HepG2 (cell line): ENCODE results near the gene UPK1A. TPM values are rescaled to one million over a fixed set of nuclear protein-coding genes. Genes with fewer than 3 reads are reported as not detected.

Source experiments
- ADNP ChIP-seq: sonication (generic); formaldehyde crosslinking; IDR thresholded peaks from 2 replicates; pipeline ENCODE4 v1.4.0; 2020; ENCODE audit warnings: missing genetic modification reagents
- FOXA3 ChIP-seq: IDR thresholded peaks from 2 replicates; pipeline ENCODE4 v1.6.1; 2016; ENCODE audit warnings: missing genetic modification reagents, missing compliant biosample characterization
- KDM3A ChIP-seq: IDR thresholded peaks from 2 replicates; pipeline ENCODE4 v1.6.1; 2018; ENCODE audit warnings: low read depth, missing compliant biosample characterization
- KDM5A ChIP-seq: fragments of 200-600 bp; sonication (generic); IDR thresholded peaks from 2 replicates; pipeline ENCODE4 v1.7.0; 2018; ENCODE audit warnings: antibody characterized with exemption, mild to moderate bottlenecking, low read length, borderline replicate concordance
- KLF11 ChIP-seq: IDR thresholded peaks from 2 replicates; pipeline ENCODE4 v1.6.1; 2016; ENCODE audit warnings: missing compliant biosample characterization
- TBX3 ChIP-seq: fragments of 450-650 bp; IDR thresholded peaks from 2 replicates; pipeline ENCODE4 v1.6.1; 2017; ENCODE audit warnings: antibody characterized with exemption, mild to moderate bottlenecking, inconsistent platforms, borderline replicate concordance
- ZBTB8A ChIP-seq: sonication (generic); formaldehyde crosslinking; IDR thresholded peaks from 2 replicates; pipeline ENCODE4 v1.4.0; 2020; ENCODE audit warnings: mild to moderate bottlenecking, low read depth, missing genetic modification reagents, borderline replicate concordance
- ZNF816 ChIP-seq: sonication (generic); formaldehyde crosslinking; IDR thresholded peaks from 2 replicates; pipeline ENCODE4 v1.8.0; 2022; ENCODE audit warnings: missing genetic modification reagents, mild to moderate bottlenecking, borderline replicate concordance
- polyA plus RNA-seq, 8 experiments: library from polyadenylated mRNA; depleted of rRNA in 3 of 8; stranded (reverse) in 7 of 8; unstranded in 1 of 8; fragments of >200 nt; fragmentation: Illumina TruSeq in 4 of 8; extraction: Trizol in 4 of 8; gene quantifications; 2 replicates each; pipeline versions ENCODE4 v1.2.1 to v1.2.3, GENCODE V29; 2011 to 2016; ENCODE audit warnings: low read depth in 4 of 8, missing spikeins in 1 of 8, mixed read lengths in 1 of 8; ENCODE audit not compliant: insufficient read depth in 1 of 8
- total RNA-seq, 5 experiments: library from RNA; depleted of rRNA; stranded (reverse); fragments of >200 nt; fragmentation: Illumina TruSeq; extraction: Trizol; gene quantifications; 2 replicates each; pipeline ENCODE4 v1.2.3, GENCODE V29; 2016; ENCODE audit warnings: low read depth in 1 of 5
- TF ChIP-seq, protein P1 (sequence below): sonication (generic); formaldehyde crosslinking; IDR thresholded peaks from 2 replicates; pipeline ENCODE4 v1.4.0; 2020; ENCODE audit warnings: missing genetic modification reagents, borderline replicate concordance
- TF ChIP-seq, protein P2 (sequence below): sonication (generic); formaldehyde crosslinking; IDR thresholded peaks from 2 replicates; pipeline ENCODE4 v1.9.0; 2022; ENCODE audit warnings: low read depth, missing genetic modification reagents
- TF ChIP-seq, protein P3 (sequence below): sonication (generic); formaldehyde crosslinking; IDR thresholded peaks from 2 replicates; pipeline ENCODE4 v1.8.1; 2022; ENCODE audit warnings: low read depth, mild to moderate bottlenecking, missing genetic modification reagents
- TF ChIP-seq, protein P4 (sequence below): sonication (generic); formaldehyde crosslinking; IDR thresholded peaks from 2 replicates; pipeline ENCODE4 v1.4.0; 2020; ENCODE audit warnings: missing genetic modification reagents
- TF ChIP-seq, protein P5 (sequence below): sonication (generic); formaldehyde crosslinking; IDR thresholded peaks from 2 replicates; pipeline ENCODE4 v1.5.0; 2020; ENCODE audit warnings: mild to moderate bottlenecking, missing genetic modification reagents

The UPK1A gene
- total and polyA plus RNA-seq, 2 of the 13 experiments (the other 11 are each of a cell fraction or from before 2014, with no cell fraction given): 2.9 TPM; not detected in 1

DNA sequence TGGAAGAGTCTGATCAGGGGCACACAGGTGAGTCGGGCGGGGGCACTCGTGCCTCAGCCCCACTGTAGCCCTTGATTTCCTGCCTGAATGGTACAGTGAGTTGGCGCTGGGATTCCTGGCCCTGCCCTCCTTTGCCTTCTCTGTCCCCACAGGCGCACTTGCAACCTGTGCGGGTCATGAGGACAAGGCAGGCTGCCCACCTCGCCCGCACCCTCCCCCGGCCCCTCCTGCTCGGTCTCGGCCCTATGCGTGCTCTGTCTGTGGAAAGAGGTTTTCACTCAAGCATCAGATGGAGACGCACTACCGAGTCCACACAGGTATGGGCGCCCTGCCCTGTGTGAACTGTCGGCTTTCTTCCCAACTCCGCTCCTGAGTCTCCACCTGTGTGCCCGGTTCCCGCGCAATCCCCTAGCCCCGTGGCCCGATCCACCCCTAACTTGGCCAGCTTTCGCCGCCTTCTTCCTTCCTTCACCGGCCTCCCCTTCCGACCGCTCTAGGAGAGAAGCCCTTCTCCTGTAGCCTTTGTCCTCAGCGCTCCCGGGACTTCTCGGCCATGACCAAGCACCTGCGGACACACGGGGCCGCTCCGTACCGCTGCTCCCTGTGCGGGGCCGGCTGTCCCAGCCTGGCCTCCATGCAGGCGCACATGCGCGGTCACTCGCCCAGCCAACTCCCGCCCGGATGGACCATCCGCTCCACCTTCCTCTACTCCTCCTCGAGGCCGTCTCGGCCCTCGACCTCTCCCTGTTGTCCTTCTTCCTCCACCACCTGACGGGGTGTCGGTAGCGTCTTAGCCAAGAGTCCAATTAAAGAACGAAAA, 49.9 kb downstream of the UPK1A start (continued):
- TF ChIP-seq, protein P1, sequence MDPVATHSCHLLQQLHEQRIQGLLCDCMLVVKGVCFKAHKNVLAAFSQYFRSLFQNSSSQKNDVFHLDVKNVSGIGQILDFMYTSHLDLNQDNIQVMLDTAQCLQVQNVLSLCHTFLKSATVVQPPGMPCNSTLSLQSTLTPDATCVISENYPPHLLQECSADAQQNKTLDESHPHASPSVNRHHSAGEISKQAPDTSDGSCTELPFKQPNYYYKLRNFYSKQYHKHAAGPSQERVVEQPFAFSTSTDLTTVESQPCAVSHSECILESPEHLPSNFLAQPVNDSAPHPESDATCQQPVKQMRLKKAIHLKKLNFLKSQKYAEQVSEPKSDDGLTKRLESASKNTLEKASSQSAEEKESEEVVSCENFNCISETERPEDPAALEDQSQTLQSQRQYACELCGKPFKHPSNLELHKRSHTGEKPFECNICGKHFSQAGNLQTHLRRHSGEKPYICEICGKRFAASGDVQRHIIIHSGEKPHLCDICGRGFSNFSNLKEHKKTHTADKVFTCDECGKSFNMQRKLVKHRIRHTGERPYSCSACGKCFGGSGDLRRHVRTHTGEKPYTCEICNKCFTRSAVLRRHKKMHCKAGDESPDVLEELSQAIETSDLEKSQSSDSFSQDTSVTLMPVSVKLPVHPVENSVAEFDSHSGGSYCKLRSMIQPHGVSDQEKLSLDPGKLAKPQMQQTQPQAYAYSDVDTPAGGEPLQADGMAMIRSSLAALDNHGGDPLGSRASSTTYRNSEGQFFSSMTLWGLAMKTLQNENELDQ: no peak
- TF ChIP-seq KLF11 (0 out of 2 replicates have a peak, but pooled peaks have one; percentile 23), ZNF816 (CRISPR knock-in tag) (no peak), ADNP (CRISPR knock-in tag) (no peak), KDM3A (CRISPR knock-in tag) (no peak; the same call in 1 of the 2 replicates), TBX3 (no peak), FOXA3 (CRISPR knock-in tag) (no peak), KDM5A (no peak), ZBTB8A (no peak)
- TF ChIP-seq, protein P2, sequence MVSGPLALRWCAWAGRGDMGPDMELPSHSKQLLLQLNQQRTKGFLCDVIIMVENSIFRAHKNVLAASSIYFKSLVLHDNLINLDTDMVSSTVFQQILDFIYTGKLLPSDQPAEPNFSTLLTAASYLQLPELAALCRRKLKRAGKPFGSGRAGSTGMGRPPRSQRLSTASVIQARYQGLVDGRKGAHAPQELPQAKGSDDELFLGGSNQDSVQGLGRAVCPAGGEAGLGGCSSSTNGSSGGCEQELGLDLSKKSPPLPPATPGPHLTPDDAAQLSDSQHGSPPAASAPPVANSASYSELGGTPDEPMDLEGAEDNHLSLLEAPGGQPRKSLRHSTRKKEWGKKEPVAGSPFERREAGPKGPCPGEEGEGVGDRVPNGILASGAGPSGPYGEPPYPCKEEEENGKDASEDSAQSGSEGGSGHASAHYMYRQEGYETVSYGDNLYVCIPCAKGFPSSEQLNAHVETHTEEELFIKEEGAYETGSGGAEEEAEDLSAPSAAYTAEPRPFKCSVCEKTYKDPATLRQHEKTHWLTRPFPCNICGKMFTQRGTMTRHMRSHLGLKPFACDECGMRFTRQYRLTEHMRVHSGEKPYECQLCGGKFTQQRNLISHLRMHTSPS (CRISPR knock-in tag): no peak
- TF ChIP-seq, protein P3, sequence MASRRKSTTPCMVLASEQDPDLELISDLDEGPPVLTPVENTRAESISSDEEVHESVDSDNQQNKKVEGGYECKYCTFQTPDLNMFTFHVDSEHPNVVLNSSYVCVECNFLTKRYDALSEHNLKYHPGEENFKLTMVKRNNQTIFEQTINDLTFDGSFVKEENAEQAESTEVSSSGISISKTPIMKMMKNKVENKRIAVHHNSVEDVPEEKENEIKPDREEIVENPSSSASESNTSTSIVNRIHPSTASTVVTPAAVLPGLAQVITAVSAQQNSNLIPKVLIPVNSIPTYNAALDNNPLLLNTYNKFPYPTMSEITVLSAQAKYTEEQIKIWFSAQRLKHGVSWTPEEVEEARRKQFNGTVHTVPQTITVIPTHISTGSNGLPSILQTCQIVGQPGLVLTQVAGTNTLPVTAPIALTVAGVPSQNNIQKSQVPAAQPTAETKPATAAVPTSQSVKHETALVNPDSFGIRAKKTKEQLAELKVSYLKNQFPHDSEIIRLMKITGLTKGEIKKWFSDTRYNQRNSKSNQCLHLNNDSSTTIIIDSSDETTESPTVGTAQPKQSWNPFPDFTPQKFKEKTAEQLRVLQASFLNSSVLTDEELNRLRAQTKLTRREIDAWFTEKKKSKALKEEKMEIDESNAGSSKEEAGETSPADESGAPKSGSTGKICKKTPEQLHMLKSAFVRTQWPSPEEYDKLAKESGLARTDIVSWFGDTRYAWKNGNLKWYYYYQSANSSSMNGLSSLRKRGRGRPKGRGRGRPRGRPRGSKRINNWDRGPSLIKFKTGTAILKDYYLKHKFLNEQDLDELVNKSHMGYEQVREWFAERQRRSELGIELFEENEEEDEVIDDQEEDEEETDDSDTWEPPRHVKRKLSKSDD (CRISPR knock-in tag): peak; percentile 67; the same call in 1 of the 2 replicates
- TF ChIP-seq, protein P4, sequence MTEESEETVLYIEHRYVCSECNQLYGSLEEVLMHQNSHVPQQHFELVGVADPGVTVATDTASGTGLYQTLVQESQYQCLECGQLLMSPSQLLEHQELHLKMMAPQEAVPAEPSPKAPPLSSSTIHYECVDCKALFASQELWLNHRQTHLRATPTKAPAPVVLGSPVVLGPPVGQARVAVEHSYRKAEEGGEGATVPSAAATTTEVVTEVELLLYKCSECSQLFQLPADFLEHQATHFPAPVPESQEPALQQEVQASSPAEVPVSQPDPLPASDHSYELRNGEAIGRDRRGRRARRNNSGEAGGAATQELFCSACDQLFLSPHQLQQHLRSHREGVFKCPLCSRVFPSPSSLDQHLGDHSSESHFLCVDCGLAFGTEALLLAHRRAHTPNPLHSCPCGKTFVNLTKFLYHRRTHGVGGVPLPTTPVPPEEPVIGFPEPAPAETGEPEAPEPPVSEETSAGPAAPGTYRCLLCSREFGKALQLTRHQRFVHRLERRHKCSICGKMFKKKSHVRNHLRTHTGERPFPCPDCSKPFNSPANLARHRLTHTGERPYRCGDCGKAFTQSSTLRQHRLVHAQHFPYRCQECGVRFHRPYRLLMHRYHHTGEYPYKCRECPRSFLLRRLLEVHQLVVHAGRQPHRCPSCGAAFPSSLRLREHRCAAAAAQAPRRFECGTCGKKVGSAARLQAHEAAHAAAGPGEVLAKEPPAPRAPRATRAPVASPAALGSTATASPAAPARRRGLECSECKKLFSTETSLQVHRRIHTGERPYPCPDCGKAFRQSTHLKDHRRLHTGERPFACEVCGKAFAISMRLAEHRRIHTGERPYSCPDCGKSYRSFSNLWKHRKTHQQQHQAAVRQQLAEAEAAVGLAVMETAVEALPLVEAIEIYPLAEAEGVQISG (CRISPR knock-in tag): no peak; the same call in 1 of the 2 replicates
- TF ChIP-seq, protein P5, sequence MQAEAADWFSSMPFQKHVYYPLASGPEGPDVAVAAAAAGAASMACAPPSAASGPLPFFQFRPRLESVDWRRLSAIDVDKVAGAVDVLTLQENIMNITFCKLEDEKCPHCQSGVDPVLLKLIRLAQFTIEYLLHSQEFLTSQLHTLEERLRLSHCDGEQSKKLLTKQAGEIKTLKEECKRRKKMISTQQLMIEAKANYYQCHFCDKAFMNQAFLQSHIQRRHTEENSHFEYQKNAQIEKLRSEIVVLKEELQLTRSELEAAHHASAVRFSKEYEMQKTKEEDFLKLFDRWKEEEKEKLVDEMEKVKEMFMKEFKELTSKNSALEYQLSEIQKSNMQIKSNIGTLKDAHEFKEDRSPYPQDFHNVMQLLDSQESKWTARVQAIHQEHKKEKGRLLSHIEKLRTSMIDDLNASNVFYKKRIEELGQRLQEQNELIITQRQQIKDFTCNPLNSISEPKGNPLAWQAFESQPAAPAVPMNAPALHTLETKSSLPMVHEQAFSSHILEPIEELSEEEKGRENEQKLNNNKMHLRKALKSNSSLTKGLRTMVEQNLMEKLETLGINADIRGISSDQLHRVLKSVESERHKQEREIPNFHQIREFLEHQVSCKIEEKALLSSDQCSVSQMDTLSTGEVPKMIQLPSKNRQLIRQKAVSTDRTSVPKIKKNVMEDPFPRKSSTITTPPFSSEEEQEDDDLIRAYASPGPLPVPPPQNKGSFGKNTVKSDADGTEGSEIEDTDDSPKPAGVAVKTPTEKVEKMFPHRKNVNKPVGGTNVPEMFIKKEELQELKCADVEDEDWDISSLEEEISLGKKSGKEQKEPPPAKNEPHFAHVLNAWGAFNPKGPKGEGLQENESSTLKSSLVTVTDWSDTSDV: no peak
